Tibial nerve (tissue), 4 donors: ENCODE measurements around the gene SPATA31D4.

ENCODE experiments used
- EP300 ChIP-seq, 2 donors: sonication (generic); formaldehyde crosslinking; IDR thresholded peaks; one replicate each; pipeline ENCODE4 v1.6.1; 2017; ENCODE audit warnings: antibody characterized with exemption in 2 of 2, mild to moderate bottlenecking in 1 of 2
- POLR2A ChIP-seq, 2 donors: fragments of 450-650 bp; IDR thresholded peaks; one replicate each; pipeline ENCODE4 v1.6.1; 2017; ENCODE audit warnings: antibody characterized with exemption in 2 of 2, mild to moderate bottlenecking in 2 of 2, moderate library complexity in 2 of 2
- TF ChIP-seq, protein P1 (sequence below), 5 experiments: fragments of 200-600 bp in 3 of 5; fragments of 450-650 bp in 2 of 5; sonication (generic) in 3 of 5; IDR thresholded peaks; one replicate each; pipeline ENCODE4 v1.5.1; 2016 to 2019; ENCODE audit warnings: antibody characterized with exemption in 5 of 5, mild to moderate bottlenecking in 3 of 5, moderate library complexity in 2 of 5

DNA sequence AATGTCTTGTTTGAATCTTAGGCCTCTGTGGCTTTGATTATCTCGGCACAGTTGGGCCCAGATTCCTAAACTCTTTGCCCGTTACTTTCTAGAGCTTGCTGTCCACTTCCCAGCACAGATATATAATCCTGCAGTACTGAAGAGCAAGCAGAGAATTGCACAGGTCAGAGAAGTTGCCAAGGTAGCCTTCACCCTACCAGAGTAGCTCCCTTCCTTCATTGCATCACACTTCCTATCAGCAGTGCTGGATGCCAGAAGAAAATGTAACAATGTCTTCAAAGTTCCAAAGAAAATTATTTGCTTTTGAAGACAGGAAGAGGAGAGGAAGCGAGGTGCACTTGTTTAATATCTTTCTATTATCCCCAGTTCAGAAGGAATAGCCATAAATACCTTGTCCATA, 38.1 kb upstream of the SPATA31D4 start:
- TF ChIP-seq, protein P1, sequence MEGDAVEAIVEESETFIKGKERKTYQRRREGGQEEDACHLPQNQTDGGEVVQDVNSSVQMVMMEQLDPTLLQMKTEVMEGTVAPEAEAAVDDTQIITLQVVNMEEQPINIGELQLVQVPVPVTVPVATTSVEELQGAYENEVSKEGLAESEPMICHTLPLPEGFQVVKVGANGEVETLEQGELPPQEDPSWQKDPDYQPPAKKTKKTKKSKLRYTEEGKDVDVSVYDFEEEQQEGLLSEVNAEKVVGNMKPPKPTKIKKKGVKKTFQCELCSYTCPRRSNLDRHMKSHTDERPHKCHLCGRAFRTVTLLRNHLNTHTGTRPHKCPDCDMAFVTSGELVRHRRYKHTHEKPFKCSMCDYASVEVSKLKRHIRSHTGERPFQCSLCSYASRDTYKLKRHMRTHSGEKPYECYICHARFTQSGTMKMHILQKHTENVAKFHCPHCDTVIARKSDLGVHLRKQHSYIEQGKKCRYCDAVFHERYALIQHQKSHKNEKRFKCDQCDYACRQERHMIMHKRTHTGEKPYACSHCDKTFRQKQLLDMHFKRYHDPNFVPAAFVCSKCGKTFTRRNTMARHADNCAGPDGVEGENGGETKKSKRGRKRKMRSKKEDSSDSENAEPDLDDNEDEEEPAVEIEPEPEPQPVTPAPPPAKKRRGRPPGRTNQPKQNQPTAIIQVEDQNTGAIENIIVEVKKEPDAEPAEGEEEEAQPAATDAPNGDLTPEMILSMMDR (IDR thresholded peaks at IDR 0.05), result no peak
- no peak for TF ChIP-seq POLR2A (IDR thresholded peaks at IDR 0.05)
- no peak for TF ChIP-seq EP300 (IDR thresholded peaks at IDR 0.05)
